GM12891 (cell line): ENCODE results near the gene SPACDR.

Experiments
- POLR2A ChIP-seq: IDR thresholded peaks from 2 replicates; pipeline ENCODE4 v1.6.1; 2011; ENCODE audit warnings: low read depth, low read length, control low read depth
- POLR2AphosphoS5 ChIP-seq: IDR thresholded peaks from 2 replicates; pipeline ENCODE4 v1.6.1; 2011; ENCODE audit warnings: low read depth, low read length, control low read depth
- SPI1 ChIP-seq: IDR thresholded peaks from 2 replicates; pipeline ENCODE4 v1.6.1; 2011; ENCODE audit warnings: low read depth, low read length, control low read depth
- TAF1 ChIP-seq: IDR thresholded peaks from 2 replicates; pipeline ENCODE4 v1.6.1; 2011; ENCODE audit warnings: low read depth, low read length, control low read depth

GRCh38 chr7:100476101-100476780 is 12.2 kb upstream of the SPACDR start:
- TF ChIP-seq POLR2A: no peak
- no peak for TF ChIP-seq TAF1
- TF ChIP-seq SPI1: 0 out of 2 replicates have a peak, but pooled peaks have one; percentile 8
- TF ChIP-seq POLR2AphosphoS5: no peak
